Glomerular visceral epithelial cell (primary cell): Measurements from ENCODE around the gene CAMK2A.
A peak's percentile ranks its signal among the peaks of the same experiment; 100 is the strongest.

Experiments
- DNase-seq: peaks from one replicate; pipeline ENCODE4 v3.0.0-alpha.2; 2016; ENCODE audit errors: extremely low spot score

Gene CAMK2A

GRCh38 chr5:150289551-150290390, at the start of gene CAMK2A:
CAMK2A (minus strand) TSS chr5:150289773; CDS start chr5:150289625, 148 bp downstream.
- no peak for DNase-seq

GRCh38 chr5:150339165-150339564, 49.6 kb upstream of the CAMK2A start:
- DNase-seq, result no peak

- no peak for DNase-seq
Measured at GRCh38 chr5:150338546-150338945, 49.0 kb upstream of the CAMK2A start.

- no peak for DNase-seq
Measured at GRCh38 chr5:150335778-150336177, 46.2 kb upstream of the CAMK2A start.

GRCh38 chr5:150333400-150333799, 43.8 kb upstream of the CAMK2A start:
- no peak for DNase-seq

GRCh38 chr5:150329881-150330876, 40.6 kb upstream of the CAMK2A start:
- no peak for DNase-seq

GRCh38 chr5:150329038-150329437, 39.5 kb upstream of the CAMK2A start:
- DNase-seq, result no peak

- DNase-seq, result no peak
Measured at GRCh38 chr5:150328515-150328914, 38.9 kb upstream of the CAMK2A start.

GRCh38 chr5:150327139-150327538, 37.6 kb upstream of the CAMK2A start:
- DNase-seq, result no peak

DNA sequence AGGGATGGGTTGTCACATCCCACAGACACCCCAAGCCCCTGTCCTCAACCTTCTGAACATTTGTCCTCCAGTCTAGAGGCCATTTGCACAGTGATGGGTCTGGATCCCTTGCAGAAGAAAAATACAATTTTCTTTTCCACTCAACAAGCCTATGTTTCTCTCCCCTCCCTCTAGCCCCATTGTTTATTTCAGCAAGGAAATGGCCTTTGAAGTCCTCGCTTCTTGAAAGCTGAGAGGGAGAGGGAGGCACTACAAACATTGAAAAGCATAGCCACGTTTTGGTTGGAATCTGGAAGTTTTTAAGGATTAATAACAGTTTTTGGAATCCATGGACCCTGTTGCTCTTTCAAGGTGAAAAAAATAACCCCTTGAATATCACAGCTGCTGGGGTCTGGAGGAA, 37.1 kb upstream of the CAMK2A start:
- no peak for DNase-seq

DNA sequence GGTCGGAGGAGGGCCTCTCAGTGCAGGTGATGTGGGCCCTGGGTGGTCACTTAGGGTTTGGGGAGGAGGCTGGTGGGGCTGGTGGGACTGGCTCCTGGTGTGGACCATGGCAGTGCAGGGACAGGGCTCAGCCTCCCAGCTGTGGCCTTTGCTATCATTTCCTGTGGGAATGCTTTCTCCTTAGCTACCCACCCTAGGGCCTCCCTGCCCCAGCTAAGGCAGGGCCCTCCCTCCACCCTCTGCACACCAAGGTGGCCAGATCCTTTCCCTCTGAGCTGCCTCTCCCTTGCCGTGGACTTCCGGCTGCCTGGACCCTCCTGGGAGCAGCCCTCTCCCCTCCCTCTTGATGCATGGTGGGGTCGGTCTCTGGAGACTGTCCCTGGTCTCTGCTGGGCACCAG, 35.9 kb upstream of the CAMK2A start:
- DNase-seq, result no peak

DNA sequence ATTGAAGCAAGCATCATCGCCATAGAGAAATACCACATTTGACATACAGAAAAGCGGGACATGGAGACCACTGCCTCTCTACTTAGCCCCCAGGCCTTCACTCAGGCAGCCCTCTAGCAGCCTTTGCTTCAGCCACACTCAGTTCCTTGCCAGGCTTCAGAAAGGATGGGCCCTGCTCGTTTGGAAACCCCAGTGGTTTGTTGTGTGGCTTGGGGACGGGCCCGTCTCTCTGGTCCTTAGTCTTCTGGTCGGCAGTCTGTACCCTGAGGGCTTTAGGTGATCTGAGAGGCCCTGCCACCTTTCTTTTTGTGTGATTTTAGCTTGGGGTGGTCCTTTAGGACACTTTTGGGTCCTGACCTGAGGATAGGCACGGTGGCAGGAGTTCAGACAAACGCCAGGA, 34.2 kb upstream of the CAMK2A start:
- DNase-seq, result no peak

DNA sequence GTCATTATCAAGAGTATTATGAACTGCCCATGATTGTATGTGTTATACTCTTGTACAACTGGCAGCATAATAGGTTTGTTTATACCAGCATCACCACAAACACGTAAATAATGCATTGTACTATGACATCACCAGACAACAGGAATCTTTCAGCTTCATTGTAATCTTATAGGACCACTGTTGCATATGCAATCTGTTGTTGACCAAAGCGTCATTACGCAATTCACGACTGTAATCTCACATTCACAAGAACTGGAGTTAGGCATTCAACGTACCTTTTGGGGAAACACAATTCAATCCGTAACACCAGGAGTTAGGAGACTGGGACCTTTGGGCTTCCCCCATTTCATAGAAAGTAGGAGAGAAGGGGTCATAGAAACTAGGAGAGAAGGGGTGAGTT, 33.5 kb upstream of the CAMK2A start:
- DNase-seq, result no peak

- peak; percentile 52 for DNase-seq
Measured at GRCh38 chr5:150322202-150322601, 32.6 kb upstream of the CAMK2A start.

DNA sequence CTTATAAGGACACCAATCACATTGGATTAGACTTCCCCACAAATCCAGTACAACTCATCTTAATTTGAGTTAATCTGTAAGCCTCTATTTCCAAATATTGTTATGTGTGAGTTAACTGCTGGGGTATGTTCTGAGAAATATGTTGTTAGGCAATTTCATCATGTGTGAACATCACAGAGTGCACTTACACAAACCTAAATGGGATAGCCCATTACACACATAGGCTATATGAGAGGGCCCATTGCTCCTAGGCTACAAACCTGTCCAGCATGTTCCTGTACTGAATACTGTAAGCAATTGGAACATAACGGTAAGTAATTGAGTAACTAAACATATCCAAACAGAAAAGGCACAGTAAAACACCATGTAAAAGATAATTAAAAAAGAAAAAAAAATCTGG, 32.2 kb upstream of the CAMK2A start:
- no peak for DNase-seq

- no peak for DNase-seq
Measured at GRCh38 chr5:150321211-150321610, 31.6 kb upstream of the CAMK2A start.

GRCh38 chr5:150320044-150320613, 30.6 kb upstream of the CAMK2A start:
- peak; percentile 97 for DNase-seq

DNA sequence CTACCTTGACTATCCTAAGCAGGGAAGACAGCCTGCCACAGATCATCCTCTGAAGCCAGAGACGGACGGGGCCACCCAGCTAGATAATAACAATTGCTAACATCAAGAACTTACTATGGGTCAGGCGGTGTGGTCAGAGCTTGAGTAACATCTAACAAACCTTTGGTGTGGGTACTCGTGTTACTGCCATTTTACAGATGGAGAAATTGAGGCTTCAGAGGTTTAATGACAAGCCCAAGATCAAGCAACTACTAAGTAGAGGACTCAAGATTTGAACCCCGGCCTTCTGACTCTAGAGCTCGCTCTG, 29.9 kb upstream of the CAMK2A start:
- no peak for DNase-seq

DNA sequence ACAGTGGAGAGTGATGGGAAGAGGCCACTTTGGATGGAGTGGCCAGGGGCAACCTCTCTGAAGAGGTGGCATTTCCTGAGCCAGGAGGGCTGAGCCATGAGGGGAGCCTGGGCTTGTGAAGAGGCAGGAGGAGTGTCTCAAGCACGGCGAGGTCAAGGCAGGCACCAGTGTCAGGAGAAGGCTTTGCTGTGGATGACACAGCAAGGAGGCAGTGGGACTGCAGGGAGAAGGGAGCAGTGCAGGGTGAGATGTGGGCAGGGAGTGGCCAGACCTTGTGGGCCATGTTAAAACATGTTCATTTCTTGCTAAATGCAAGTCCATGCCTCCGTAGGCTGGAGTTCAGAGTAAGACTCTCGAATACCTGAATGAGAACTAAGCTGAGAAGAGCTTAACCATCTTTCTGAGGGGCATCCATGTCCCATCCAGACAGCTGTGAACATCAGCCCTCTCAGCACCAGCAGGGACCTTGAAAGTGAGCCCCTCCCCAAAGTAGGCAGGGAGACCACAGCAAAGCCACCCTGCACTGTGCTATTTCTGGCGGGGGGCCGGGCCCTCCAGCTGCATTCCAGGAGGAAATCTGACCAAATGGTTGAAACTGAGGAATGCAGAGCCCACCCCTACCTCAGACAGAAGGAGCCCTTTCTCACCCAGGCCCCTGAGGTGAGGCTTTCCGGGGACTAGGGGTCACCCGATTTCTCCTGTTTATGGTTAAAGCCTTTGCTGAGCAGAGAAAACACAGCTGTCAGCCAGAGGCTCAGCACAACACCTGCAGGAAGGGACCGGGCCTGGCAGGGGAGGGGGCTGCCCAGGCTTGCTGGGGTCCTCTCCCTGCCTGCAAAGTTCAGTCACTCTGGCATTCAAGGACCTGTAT, 29.3 kb upstream of the CAMK2A start:
- peak; percentile 42 for DNase-seq

DNA sequence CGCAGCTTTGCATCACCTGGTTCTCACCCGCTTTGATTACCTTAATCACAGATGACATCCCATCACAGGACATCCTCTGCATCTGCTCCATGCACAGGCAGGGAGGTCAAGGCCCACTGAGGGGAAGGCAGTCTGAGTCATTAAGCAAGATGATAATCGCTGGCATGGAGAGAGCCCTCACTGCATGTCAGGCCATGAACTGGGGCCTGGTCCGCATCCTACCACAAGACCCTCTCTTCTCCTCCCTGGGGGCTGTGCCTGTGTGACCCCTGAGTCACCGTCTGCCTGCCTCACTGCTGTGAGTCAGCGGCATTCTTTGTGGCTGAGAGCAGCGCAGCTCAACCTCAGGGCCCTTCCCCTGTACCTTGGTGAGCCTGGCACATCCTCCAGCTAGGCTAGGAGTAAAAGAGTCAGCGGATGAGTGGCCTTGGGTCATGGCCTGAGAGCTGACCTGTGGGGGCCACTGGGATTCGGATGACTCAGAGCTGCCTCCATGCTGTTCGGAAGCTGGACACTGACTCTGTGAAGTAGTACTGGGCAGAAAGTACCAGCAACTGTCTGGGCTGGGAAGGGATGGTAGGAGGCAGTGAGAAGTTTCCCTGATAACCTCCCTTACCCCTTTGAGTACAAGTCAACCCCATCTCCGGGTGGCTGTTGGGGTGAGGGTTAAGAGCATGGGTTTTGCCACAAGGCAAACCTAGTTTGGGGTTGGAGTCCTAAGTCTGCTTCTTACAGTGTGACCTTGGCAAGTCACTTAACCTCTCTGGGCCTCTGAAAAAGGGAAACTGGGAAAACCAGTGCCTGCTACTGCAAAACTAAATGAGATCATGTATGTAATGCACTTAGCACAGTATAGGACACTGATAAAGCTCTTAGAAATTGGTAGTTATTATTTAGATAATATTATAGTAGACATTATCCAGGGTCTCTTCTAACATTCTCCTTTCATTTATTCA, 27.8 kb upstream of the CAMK2A start:
- peak; percentile 100 for DNase-seq
